ENCODE results near the gene TPSAB1. TPM values are rescaled to one million over a fixed set of nuclear protein-coding genes. Genes with fewer than 3 reads are reported as not detected.
"Not testable (repeated sequence)": the region's sequence is repeated elsewhere in the genome, so short reads cannot be mapped to it uniquely, and the experiment has no call there.

Gene TPSAB1
- total RNA-seq (not detected in 2 replicates), polyA plus RNA-seq (not detected in 2 replicates), polyA minus RNA-seq (ENCODE audit: low replicate concordance) (not detected in 2 replicates)
- not detected in 2 replicates for polyA plus RNA-seq (2012)

GRCh38 chr16:1240436-1240835, at the start of gene TPSAB1:
Gene TPSAB1, plus strand, starts transcription at chr16:1240705. Its CDS starts 234 bp downstream, at chr16:1240939.
- H3K9ac ChIP-seq (ENCODE audit: insufficient read depth, low read length), result not testable (repeated sequence)

GRCh38 chr16:1190789-1191188, 49.7 kb upstream of the TPSAB1 start:
- DNase-seq (ENCODE audit: low read depth in 2 of 2); H3K9me3 ChIP-seq (ENCODE audit: control insufficient read depth, insufficient read depth, low read depth, low read length); H3K9ac ChIP-seq (ENCODE audit: insufficient read depth, low read length); H3K4me2 ChIP-seq (ENCODE audit: extremely low read depth, insufficient read depth, low read length); H3K27ac ChIP-seq (ENCODE audit: insufficient read depth, low read length); H3K79me2 ChIP-seq (ENCODE audit: control insufficient read depth, insufficient read depth, low read length); H3K27me3 ChIP-seq (ENCODE audit: control insufficient read depth, insufficient read depth, low read length); H2AFZ ChIP-seq (ENCODE audit: low read length); H3K36me3 ChIP-seq (ENCODE audit: control insufficient read depth, insufficient read depth, low read length); H3K4me1 ChIP-seq (ENCODE audit: control insufficient read depth, extremely low read depth, insufficient read depth, low read length); H4K20me1 ChIP-seq (ENCODE audit: control insufficient read depth, extremely low read depth, insufficient read depth, low read length); H3K4me3 ChIP-seq (replicated peaks in 1 of 4; ENCODE audit: control extremely low read depth in 1 of 4, insufficient read depth in 1 of 4, low read depth in 3 of 4, low read length in 4 of 4): not testable (repeated sequence)

More at GRCh38 chr16:1240436-1240835, at the start of gene TPSAB1:
- H3K4me1 ChIP-seq (ENCODE audit: control insufficient read depth, extremely low read depth, insufficient read depth, low read length); H3K4me3 ChIP-seq (replicated peaks in 1 of 4; ENCODE audit: control extremely low read depth in 1 of 4, insufficient read depth in 1 of 4, low read depth in 3 of 4, low read length in 4 of 4); H3K27me3 ChIP-seq (ENCODE audit: control insufficient read depth, insufficient read depth, low read length); H3K27ac ChIP-seq (ENCODE audit: insufficient read depth, low read length); H2AFZ ChIP-seq (ENCODE audit: low read length); H3K79me2 ChIP-seq (ENCODE audit: control insufficient read depth, insufficient read depth, low read length); H3K4me2 ChIP-seq (ENCODE audit: extremely low read depth, insufficient read depth, low read length); DNase-seq (ENCODE audit: low read depth in 2 of 2); H3K36me3 ChIP-seq (ENCODE audit: control insufficient read depth, insufficient read depth, low read length); H4K20me1 ChIP-seq (ENCODE audit: control insufficient read depth, extremely low read depth, insufficient read depth, low read length); H3K9me3 ChIP-seq (ENCODE audit: control insufficient read depth, insufficient read depth, low read depth, low read length): not testable (repeated sequence)

GRCh38 chr16:1192384-1193073, 48.0 kb upstream of the TPSAB1 start:
- no peak for DNase-seq (ENCODE audit: low read depth in 2 of 2)
- Histone ChIP-seq H3K27ac (ENCODE audit: insufficient read depth, low read length) (no peak overlapping the region), H3K79me2 (ENCODE audit: control insufficient read depth, insufficient read depth, low read length) (no peaks in the 10 kb centered on the region), H2AFZ (ENCODE audit: low read length) (no peak overlapping the region), H3K36me3 (ENCODE audit: control insufficient read depth, insufficient read depth, low read length) (no peaks in the 10 kb centered on the region), H3K4me2 (ENCODE audit: extremely low read depth, insufficient read depth, low read length) (no peak overlapping the region), H3K4me3 (replicated peaks in 1 of 4; ENCODE audit: control extremely low read depth in 1 of 4, insufficient read depth in 1 of 4, low read depth in 3 of 4, low read length in 4 of 4) (no peak overlapping the region), H3K27me3 (ENCODE audit: control insufficient read depth, insufficient read depth, low read length) (no peaks in the 10 kb centered on the region), H3K9me3 (ENCODE audit: control insufficient read depth, insufficient read depth, low read depth, low read length) (no peaks in the 10 kb centered on the region), H3K4me1 (ENCODE audit: control insufficient read depth, extremely low read depth, insufficient read depth, low read length) (no peaks in the 10 kb centered on the region), H4K20me1 (ENCODE audit: control insufficient read depth, extremely low read depth, insufficient read depth, low read length) (no peaks in the 10 kb centered on the region), H3K9ac (ENCODE audit: insufficient read depth, low read length) (no peak overlapping the region)
- TF ChIP-seq EZH2 (IDR thresholded peaks at IDR 0.05; ENCODE audit: low read length, missing control alignments) (no peak), CTCF (conservative IDR thresholded peaks at IDR 0.05 in 1 of 2, IDR thresholded peaks at IDR 0.05 in 1 of 2; ENCODE audit: low read depth in 1 of 2, low read length in 2 of 2) (no peak)

GRCh38 chr16:1193143-1193824, 47.2 kb upstream of the TPSAB1 start:
- Histone ChIP-seq H3K27me3 (ENCODE audit: control insufficient read depth, insufficient read depth, low read length) (no peaks in the 10 kb centered on the region), H3K27ac (ENCODE audit: insufficient read depth, low read length) (no peak overlapping the region), H3K79me2 (ENCODE audit: control insufficient read depth, insufficient read depth, low read length) (no peaks in the 10 kb centered on the region), H4K20me1 (ENCODE audit: control insufficient read depth, extremely low read depth, insufficient read depth, low read length) (no peaks in the 10 kb centered on the region), H3K4me1 (ENCODE audit: control insufficient read depth, extremely low read depth, insufficient read depth, low read length) (no peaks in the 10 kb centered on the region), H2AFZ (ENCODE audit: low read length) (no peak overlapping the region), H3K4me3 (replicated peaks in 1 of 4; ENCODE audit: control extremely low read depth in 1 of 4, insufficient read depth in 1 of 4, low read depth in 3 of 4, low read length in 4 of 4) (no peak overlapping the region), H3K9ac (ENCODE audit: insufficient read depth, low read length) (no peak overlapping the region), H3K9me3 (ENCODE audit: control insufficient read depth, insufficient read depth, low read depth, low read length) (no peaks in the 10 kb centered on the region), H3K36me3 (ENCODE audit: control insufficient read depth, insufficient read depth, low read length) (no peaks in the 10 kb centered on the region), H3K4me2 (ENCODE audit: extremely low read depth, insufficient read depth, low read length) (no peak overlapping the region)
- TF ChIP-seq EZH2 (IDR thresholded peaks at IDR 0.05; ENCODE audit: low read length, missing control alignments) (no peak), CTCF (conservative IDR thresholded peaks at IDR 0.05 in 1 of 2, IDR thresholded peaks at IDR 0.05 in 1 of 2; ENCODE audit: low read depth in 1 of 2, low read length in 2 of 2) (no peak)
- DNase-seq (ENCODE audit: low read depth in 2 of 2), result peak in 1 of 2 donors; percentile 10

Data from fibroblast of lung (primary cell).